ENCODE measurements around the gene MSI2. TPM values are rescaled to one million over a fixed set of nuclear protein-coding genes. Genes with fewer than 3 reads are reported as not detected.

MSI2 gene
- total RNA-seq, 1 donor from 2014 or later: 140 TPM

DNA sequence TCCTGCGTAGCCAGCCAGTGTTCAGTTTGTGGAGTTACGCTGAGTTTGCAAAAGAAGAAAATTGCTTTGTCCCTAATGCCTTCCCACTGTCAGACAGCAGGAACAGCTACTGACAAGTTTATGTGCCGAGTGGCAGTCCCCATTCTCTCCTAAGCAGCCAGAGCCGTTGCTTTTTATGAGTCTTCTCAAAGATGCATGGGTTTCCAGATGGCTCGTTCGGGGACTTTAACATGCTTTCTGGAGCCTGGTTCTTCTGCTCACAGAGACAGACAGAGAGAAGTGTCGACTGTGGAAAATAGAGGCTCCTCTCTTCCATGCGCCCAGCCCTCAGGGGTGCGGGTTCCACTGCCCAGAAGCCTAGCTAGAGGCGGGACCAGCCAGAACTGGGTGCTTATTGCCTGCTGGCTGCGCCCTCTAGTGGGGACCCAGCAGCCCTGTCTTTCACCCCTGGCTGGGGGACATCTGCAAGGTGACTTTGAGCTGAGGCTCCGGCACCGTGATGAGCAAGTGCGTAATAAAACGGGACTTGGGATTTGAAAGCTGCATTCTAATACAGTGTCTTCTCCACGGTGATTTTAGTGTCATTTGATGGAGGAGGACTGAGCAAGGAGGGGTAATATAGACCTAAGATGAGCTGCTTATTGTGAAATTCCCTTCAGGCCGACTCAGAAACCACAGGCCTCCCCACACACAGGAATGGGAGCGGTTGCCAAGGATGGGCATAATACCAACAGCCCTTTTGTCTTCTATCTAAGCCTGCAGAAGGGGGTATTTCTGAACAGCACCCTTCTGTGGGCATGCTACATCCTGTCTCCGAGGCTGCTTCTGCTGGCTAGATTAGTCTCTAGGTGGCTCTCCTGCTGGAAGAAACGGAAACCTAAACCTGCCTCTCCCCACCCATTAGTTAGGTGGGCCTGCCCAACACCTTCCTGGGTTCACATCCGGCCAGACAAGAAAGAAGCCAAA, 415.6 kb downstream of the MSI2 start:
- no peaks in the 10 kb centered on the region for H3K27me3 Mint-ChIP-seq (ENCODE audit: low read depth)
- peak overlapping the region; percentile 29 for H3K4me3 Mint-ChIP-seq
- H3K9me3 Mint-ChIP-seq: no peaks in the 10 kb centered on the region
- peaks cover under 1% of the 10 kb centered on the region for H3K36me3 Mint-ChIP-seq (ENCODE audit: low read depth)
- TF ChIP-seq, protein P1, sequence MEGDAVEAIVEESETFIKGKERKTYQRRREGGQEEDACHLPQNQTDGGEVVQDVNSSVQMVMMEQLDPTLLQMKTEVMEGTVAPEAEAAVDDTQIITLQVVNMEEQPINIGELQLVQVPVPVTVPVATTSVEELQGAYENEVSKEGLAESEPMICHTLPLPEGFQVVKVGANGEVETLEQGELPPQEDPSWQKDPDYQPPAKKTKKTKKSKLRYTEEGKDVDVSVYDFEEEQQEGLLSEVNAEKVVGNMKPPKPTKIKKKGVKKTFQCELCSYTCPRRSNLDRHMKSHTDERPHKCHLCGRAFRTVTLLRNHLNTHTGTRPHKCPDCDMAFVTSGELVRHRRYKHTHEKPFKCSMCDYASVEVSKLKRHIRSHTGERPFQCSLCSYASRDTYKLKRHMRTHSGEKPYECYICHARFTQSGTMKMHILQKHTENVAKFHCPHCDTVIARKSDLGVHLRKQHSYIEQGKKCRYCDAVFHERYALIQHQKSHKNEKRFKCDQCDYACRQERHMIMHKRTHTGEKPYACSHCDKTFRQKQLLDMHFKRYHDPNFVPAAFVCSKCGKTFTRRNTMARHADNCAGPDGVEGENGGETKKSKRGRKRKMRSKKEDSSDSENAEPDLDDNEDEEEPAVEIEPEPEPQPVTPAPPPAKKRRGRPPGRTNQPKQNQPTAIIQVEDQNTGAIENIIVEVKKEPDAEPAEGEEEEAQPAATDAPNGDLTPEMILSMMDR (conservative IDR thresholded peaks at IDR 0.05): peak; percentile 89
- peaks cover 38% of the 10 kb centered on the region for H3K4me1 Mint-ChIP-seq
- DNase-seq (ENCODE audit: low read depth, low spot score): peak; percentile 65
- no peak overlapping the region for H3K27ac Mint-ChIP-seq (ENCODE audit: unreplicated experiment)

DNA sequence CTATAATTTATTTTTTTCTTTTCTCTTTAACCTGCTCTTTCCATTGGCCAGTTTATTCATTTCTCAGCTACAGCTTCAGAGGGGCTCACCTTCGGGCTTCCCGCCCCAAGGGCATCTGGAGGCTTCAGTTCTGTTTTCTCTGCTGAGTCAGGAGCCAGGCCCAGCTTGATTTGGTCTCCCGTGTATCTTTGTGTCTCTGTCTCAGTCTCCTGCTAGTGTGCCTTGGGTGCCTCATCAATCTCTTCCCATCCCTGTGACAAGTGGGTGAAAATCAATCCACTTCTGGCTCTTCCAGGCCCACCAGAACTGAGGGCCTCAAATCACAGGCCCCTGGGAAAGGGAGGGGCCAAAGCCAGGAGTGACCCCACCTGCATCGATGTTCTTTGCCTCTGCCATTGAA, 416.6 kb downstream of the MSI2 start:
- DNase-seq (ENCODE audit: low read depth, low spot score): no peak
- TF ChIP-seq, protein P1 (conservative IDR thresholded peaks at IDR 0.05): no peak
- H3K4me3 Mint-ChIP-seq: no peak overlapping the region
- H3K27me3 Mint-ChIP-seq (ENCODE audit: low read depth): no peaks in the 10 kb centered on the region
- no peaks in the 10 kb centered on the region for H3K9me3 Mint-ChIP-seq
- H3K4me1 Mint-ChIP-seq: peaks cover 38% of the 10 kb centered on the region
- peaks cover 4% of the 10 kb centered on the region for H3K36me3 Mint-ChIP-seq (ENCODE audit: low read depth)
- no peak overlapping the region for H3K27ac Mint-ChIP-seq (ENCODE audit: unreplicated experiment)

DNA sequence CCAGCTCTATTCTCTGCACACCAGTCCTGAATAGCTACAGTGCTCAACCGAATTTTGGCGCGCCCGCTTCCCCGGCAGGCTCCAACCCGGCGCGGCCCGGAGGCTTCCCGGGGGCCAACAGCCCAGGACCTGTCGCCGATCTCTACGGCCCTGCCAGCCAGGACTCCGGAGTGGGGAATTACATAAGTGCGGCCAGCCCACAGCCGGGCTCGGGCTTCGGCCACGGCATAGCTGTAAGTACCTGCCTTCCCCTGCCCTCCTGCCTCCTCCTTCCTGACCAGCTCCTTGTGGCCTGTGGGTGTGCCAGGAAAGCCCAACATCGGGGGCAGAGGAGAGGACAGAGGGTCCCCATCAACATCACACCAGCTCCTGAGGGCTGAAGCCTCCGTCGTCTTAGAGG, 418.6 kb downstream of the MSI2 start:
- no peak for DNase-seq (ENCODE audit: low read depth, low spot score)
- H3K9me3 Mint-ChIP-seq: no peaks in the 10 kb centered on the region
- peaks cover 4% of the 10 kb centered on the region for H3K36me3 Mint-ChIP-seq (ENCODE audit: low read depth)
- no peak overlapping the region for H3K27ac Mint-ChIP-seq (ENCODE audit: unreplicated experiment)
- H3K4me3 Mint-ChIP-seq: no peak overlapping the region
- H3K27me3 Mint-ChIP-seq (ENCODE audit: low read depth): no peaks in the 10 kb centered on the region
- H3K4me1 Mint-ChIP-seq: peaks cover 39% of the 10 kb centered on the region
- TF ChIP-seq, protein P1 (conservative IDR thresholded peaks at IDR 0.05): no peak

DNA sequence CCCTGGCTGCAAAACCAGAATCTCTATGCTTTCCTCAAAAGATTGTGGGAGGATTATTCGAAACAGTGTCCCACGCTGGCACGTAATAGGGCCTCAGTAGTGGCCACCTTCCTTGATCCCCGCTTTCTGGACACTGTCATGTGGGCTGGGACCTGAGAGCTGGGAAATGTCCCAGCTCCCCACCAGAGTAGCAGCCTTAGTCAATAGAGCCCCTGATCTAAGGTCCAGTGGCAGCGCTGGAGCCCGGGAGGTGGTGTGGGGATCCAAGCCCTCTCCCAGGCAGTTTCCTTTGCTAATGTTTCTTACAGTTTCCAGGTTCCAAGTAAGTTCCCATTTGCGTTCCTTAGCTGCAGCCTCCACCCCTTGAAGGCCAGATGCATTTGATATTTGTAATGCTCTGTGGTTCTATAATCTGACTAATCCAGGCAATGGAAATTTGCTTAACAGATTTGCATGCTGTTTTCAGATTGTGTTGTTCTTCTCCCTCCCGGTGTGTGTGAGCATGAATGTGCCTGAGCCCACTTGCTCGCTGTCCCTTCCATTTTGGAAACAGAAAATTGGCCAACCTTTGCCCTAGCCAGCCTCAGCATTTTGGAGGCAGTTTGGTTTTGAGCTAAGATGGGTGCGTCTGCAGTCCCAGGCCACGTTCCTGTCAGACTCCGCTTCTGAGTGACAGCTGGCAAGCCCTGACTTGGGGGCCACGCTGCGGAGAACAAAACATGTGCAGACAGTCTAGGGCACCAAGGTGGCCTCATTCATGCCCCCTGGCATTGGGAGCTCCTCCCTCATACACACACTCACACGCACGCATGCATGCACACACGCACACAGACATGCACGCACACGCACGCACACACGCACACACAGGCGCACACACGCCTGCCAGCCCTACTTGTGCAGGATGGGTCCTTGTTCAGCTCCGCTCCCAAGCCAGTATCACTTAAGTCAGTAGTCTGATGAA, 419.4 kb downstream of the MSI2 start:
- no peak overlapping the region for H3K4me3 Mint-ChIP-seq
- TF ChIP-seq, protein P1 (conservative IDR thresholded peaks at IDR 0.05): no peak
- H3K27ac Mint-ChIP-seq (ENCODE audit: unreplicated experiment): peak overlapping the region; percentile 8
- no peaks in the 10 kb centered on the region for H3K9me3 Mint-ChIP-seq
- H3K4me1 Mint-ChIP-seq: peaks cover 40% of the 10 kb centered on the region
- DNase-seq (ENCODE audit: low read depth, low spot score): no peak
- peaks cover 6% of the 10 kb centered on the region for H3K36me3 Mint-ChIP-seq (ENCODE audit: low read depth)
- H3K27me3 Mint-ChIP-seq (ENCODE audit: low read depth): no peaks in the 10 kb centered on the region

DNA sequence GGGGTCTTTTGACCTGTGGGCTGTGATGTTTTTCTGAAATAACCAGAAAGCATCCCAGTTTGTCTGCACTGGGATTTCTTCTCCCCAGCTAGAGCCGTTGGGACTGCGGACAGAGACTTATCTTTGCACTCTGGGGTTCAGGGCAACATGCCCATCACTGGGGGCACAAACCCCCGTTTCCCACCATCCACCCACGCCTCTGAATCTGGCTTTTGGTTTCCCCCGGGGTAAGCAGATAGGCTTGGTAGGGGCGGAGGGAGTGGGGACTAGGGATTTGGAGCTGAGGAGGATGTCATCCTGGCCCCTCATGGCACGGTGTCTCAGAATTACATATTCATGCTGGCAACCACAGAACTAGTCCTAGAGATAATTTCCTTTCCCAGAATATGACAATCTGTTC, 420.2 kb downstream of the MSI2 start:
- Mint-ChIP-seq H3K4me3 (no peak overlapping the region), H3K4me1 (peaks cover 33% of the 10 kb centered on the region), H3K27me3 (ENCODE audit: low read depth) (no peaks in the 10 kb centered on the region), H3K9me3 (no peaks in the 10 kb centered on the region), H3K27ac (ENCODE audit: unreplicated experiment) (no peak overlapping the region), H3K36me3 (ENCODE audit: low read depth) (peaks cover 6% of the 10 kb centered on the region)
- TF ChIP-seq, protein P1 (conservative IDR thresholded peaks at IDR 0.05): no peak
- no peak for DNase-seq (ENCODE audit: low read depth, low spot score)

Data from neural crest cell (in vitro differentiated cells).